Measurements from ENCODE around the gene SYT7. TPM values are rescaled to one million over a fixed set of nuclear protein-coding genes. Genes with fewer than 3 reads are reported as not detected.

Gene SYT7
- total RNA-seq, 1 donor from 2014 or later, result 18.9 TPM

GRCh38 chr11:61510166-61510919, 70.5 kb downstream of the SYT7 start:
- Histone ChIP-seq H3K4me1 (peaks cover 26% of the 10 kb centered on the region), H3K9me3 (replicated peaks) (no peaks in the 10 kb centered on the region), H3K27ac (replicated peaks) (peak overlapping the region; percentile 68), H3K4me3 (peak overlapping the region; percentile 58), H3K27me3 (ENCODE audit: low read depth) (peaks cover 82% of the 10 kb centered on the region), H3K36me3 (no peaks in the 10 kb centered on the region)
- intact Hi-C loops (cut with micrococcal nuclease), result loop anchor here (10.0 kb wide), 1 partner anchor 66 kb away; no protein-coding TSS in a partner anchor
- TF ChIP-seq CTCF (IDR thresholded peaks at IDR 0.05; ENCODE audit: borderline replicate concordance), result no peak
- DNase-seq, result no peak

GRCh38 chr11:61509043-61510029, 71.5 kb downstream of the SYT7 start:
- Histone ChIP-seq H3K27me3 (ENCODE audit: low read depth) (peaks cover 87% of the 10 kb centered on the region), H3K4me3 (peak overlapping the region; percentile 58)
- intact Hi-C loops (cut with micrococcal nuclease), result loop anchor here (10.0 kb wide), 1 partner anchor 65 kb away; no protein-coding TSS in a partner anchor

GRCh38 chr11:61507962-61508861, 72.7 kb downstream of the SYT7 start, which contains the start of gene LRRC10B:
Gene LRRC10B, plus strand, starts transcription at chr11:61508749. Its CDS starts 250 bp downstream, at chr11:61508999.
- intact Hi-C loops (cut with micrococcal nuclease), result no loop called here
- Histone ChIP-seq H3K36me3 (no peaks in the 10 kb centered on the region), H3K9me3 (replicated peaks) (no peaks in the 10 kb centered on the region), H3K27ac (replicated peaks) (peak within 1 kb of the TSS; percentile 68), H3K27me3 (ENCODE audit: low read depth) (peaks cover 82% of the 10 kb centered on the region), H3K4me3 (peak within 1 kb of the TSS; percentile 58), H3K4me1 (peaks cover 23% of the 10 kb centered on the region)
- TF ChIP-seq CTCF (IDR thresholded peaks at IDR 0.05; ENCODE audit: borderline replicate concordance), result no peak
- no peak for DNase-seq

More at GRCh38 chr11:61509043-61510029, 71.5 kb downstream of the SYT7 start:
- Histone ChIP-seq H3K9me3 (replicated peaks) (no peaks in the 10 kb centered on the region), H3K36me3 (no peaks in the 10 kb centered on the region), H3K4me1 (peaks cover 26% of the 10 kb centered on the region), H3K27ac (replicated peaks) (peak overlapping the region; percentile 68)
- DNase-seq, result peak; percentile 62
- TF ChIP-seq CTCF (IDR thresholded peaks at IDR 0.05; ENCODE audit: borderline replicate concordance), result peak; percentile 70

GRCh38 chr11:61507012-61507768, 73.7 kb downstream of the SYT7 start:
- Histone ChIP-seq H3K27ac (replicated peaks) (no peak overlapping the region), H3K27me3 (ENCODE audit: low read depth) (peaks cover 72% of the 10 kb centered on the region), H3K9me3 (replicated peaks) (no peaks in the 10 kb centered on the region), H3K4me3 (no peak overlapping the region), H3K36me3 (no peaks in the 10 kb centered on the region), H3K4me1 (peaks cover 21% of the 10 kb centered on the region)
- intact Hi-C loops (cut with micrococcal nuclease), result no loop called here
- TF ChIP-seq CTCF (IDR thresholded peaks at IDR 0.05; ENCODE audit: borderline replicate concordance), result no peak
- no peak for DNase-seq

Measured in left ventricle myocardium inferior (tissue), 1 donor.